NOMO-1 treated with DMSO at 0.1 percent for 48 hours (cell line): ENCODE data around the gene SH3TC1.
A peak's percentile ranks its signal among the peaks of the same experiment; 100 is the strongest.

ENCODE experiments used
- DNase-seq: peaks from one replicate; lab custom pipeline; 2025; ENCODE audit not compliant: unreplicated experiment; lab: John Stamatoyannopoulos, UW

SH3TC1 gene

DNA sequence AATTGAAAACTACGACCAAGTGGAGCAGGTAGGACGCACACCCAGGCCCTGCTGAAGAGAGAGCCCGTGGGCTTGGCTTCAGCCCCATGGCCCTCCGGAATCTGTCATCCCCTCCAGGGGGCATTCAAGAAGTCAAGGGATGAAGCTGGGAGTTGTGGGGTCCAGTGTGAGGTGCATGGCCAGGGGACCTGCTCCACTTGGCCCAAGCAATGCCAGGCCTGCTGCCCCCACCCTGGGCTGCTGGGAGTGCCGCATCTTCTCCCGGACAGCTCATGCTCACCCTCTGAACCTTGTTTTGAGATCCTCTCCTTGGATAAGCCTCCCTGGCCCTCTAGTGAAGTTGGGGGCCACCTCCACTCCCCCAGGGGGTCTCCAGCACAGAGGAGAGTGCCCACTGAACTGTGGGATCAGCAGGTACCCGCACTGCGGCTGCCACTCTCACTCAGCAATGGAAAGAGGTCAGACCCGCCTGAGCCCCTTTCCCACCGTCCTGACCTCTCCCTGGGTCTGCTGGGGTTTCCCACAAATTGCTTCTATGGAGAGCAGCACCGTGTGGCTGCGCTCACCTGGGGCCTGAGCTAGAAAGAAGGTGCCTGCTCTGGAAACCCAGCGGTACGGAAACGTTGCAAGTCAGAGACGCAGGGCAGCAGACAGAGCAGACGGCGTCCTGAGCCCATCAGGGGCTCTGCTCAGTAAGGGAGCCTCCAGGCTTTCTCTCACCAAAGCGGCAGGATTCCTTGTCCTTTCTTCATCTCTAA lies 35.5 kb upstream of the SH3TC1 start:
- no peak for DNase-seq

DNA sequence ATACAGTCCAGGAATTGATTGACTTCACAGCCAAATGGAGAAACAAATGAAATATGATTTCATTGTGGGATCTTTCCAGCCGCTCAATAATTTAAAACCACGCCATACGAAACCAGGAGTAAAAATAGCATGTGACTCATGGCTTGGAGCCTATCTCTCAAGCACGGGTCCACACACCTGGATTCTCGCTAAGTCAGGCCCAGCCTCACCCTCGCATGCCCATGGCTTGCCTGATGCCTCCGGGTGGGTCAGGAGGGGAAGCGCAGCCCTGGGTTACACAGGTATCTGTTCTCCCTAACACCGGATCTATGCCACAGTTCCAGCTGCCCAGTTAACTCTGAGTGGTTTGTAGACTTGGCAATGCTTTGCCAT lies 34.9 kb upstream of the SH3TC1 start:
- no peak for DNase-seq

DNA sequence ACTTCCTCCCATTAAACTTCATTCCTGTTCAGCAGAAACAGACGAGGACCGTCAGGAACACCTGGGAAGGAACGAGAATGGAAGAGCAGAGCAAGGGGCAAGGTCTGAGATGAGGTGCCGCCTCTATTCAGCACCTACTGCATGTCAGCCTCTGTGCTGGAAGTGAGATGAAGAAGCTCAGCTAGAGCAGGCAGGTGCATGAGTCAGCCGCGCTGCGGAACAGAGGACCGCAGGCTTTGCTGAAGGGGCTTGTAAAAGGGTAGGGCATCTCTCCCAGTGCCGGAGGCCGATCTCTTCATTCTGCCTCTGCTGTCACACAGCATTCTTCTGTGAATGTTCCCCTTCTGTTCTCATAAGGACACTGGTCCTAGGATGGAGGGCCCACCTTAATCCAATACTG lies 34.4 kb upstream of the SH3TC1 start:
- no peak for DNase-seq

DNA sequence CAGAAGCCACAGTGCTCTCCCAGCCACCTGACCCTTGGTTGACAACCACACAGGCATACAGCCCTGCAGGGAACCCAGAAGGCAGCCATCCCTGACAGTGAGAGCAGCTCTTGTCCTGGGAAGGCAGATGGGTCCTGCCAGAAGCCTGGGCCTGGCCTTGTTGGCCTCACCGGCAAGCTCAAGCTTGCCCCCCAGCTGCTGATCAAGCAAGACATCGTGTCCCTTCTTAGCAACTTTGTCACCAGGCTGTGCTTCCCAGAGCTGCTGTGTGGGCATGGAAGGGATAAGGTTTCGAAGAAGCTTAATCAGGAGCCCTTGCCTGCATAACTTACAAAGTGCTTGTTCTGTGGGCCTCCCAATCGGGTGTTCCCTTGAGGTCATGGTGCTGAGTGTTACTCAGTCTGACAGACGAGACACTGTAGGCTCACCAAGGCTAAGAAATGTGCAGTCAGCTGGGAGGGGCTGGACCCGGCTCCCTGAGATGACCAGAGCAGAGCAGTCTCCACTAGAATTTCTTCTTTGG lies 33.7 kb upstream of the SH3TC1 start:
- DNase-seq, result no peak

DNA sequence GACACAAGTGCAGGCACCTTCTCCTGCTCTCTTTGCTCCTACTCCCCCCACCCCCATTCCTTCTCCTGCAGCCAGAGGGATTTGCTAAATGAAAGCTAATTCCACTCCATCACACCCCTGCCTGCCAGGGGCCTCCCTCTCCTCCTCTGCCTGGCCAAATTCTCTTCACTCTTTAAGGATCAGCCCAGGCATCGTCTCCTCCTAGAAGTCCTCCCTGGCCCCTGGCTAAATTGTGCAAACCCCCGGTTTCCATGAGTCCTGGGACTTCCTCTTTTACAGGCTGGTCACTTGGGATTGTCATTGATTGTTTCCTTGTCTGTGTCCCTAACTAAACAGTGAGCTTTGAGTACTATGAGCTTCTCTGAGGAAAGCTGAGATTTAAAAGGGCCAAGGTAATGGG lies 31.8 kb upstream of the SH3TC1 start:
- DNase-seq, result peak; percentile 19

DNA sequence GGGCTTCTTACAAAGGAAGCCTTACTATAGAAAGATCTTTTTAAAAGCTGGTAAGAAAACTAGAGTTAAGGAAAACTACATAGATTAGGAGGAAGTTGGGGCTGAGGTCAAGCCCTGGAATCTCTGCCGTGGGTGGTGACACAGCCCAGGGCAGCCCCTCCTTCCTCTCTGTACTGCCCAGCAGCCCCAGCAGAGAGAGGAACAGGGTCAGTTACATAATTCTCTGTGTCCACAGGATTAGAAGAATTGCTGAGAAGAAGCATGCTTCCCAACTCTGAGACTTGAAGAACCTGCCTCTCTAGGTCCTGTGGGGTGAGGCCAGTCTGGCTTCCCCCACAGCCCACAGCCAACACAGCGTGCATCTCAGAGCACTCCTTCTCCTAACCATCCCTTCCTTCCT lies 31.3 kb upstream of the SH3TC1 start:
- DNase-seq, result peak; percentile 33

DNA sequence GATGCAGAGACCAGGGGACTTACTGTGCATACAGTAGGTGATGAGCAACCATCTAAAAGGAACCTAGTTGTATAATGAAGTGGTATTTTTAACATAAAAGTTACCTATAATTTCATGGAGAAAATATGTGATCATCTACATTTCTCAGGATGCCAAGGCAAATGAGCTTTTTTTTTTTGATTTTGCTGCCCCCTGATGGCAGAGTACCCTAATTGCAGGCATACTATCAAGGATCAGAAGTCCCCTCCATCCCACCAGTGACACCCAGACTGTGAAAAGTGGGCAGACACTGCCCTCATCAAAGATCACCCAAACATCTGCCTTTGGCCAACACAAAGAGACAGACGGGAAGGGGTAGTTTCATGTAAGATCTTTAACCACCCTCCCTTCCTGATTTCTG lies 30.9 kb upstream of the SH3TC1 start:
- no peak for DNase-seq

DNA sequence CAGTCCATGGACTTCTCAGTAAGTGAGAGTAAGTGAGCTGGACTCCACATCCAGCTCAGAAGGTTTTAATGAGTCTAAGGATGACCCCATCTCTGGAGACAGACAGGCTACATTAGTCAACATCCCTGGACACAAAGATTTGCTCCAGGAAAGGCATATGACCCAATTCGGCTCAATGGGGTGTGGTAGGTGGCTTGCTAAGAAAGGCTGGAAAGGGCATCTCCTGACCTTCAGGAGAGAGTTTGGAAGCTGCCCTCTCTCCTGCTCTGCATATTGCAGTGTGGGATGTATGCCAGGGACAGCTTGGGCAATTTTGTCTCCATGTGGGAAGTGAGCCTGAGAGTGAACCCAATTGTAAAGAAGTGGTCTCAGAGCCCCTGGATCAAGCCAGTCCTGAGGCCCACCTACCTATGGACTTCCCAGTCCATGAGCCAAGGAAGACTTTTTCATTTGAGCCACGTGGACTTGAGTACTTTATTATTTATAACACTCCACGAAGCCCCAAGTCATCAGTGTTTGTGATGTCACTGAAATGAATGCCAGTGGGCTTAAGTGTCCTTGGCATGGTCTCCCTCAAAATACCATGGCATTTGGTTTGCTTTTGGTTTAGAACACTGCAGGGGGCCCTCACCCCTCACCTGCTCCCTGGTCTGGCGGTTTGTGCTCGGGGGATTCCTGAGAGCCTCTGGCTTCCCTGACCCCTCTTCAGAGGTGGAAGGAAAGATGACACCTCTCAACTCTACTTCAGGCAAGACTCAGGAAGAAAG lies 30.1 kb upstream of the SH3TC1 start:
- DNase-seq, result no peak

DNA sequence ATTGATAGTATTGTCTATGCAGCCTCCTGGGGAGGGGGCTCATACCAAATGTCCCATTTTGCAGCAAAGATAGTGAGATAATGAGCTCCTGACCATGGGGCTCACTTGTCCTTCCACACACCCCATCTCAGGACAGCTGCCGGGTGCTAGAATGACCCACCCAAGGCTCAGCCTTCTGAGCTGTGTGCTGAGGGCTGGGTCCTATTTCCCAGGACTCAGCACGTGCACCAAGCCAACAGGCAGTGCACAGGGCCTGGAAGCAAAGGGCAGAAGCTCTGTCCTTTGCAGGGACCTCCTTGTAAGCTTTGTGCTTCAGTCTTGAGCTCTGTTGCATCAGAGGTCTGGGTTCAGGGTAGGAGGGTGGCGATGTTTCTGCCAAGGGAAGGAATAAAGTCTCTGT lies 29.3 kb upstream of the SH3TC1 start:
- DNase-seq, result no peak

DNA sequence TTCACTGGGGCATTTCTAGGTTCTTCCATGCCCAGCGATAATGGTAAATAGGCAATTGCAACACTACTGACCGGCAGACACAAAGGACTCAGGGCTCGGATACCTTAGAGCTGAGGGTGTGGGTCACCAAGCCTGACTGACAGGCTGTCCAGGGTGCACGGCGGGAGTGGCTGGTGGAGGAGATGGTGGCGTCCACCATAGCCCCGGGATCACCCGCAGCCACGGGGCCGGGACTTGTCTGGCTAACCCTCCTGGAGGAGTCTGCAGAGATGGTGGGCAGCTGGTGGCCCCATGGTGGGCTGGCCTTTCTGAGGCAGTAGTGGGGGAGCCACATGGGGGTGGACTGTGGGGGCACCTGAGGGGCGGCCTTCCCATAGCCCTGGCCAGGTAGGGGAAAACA lies 28.7 kb upstream of the SH3TC1 start:
- no peak for DNase-seq

DNA sequence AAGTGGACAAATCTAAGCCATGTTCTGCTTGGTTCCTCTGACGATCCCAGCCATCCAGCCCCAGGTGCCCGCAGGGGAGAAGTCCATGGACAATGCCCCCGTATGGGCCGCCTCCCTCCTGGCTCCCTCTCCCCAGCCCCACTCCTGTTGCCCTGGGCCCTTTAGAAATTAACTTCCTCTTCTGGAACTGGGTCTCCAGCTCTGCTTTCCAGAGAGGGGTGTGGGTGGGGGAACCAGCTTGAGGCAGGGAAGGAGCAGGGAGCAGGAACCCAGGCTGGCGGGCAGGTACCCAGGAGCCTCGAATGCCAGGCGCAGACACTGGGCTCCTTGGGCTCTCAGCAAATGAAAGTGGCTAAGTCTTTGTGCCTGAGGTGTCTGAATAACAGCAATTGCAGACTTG lies 27.8 kb upstream of the SH3TC1 start:
- DNase-seq, result no peak

DNA sequence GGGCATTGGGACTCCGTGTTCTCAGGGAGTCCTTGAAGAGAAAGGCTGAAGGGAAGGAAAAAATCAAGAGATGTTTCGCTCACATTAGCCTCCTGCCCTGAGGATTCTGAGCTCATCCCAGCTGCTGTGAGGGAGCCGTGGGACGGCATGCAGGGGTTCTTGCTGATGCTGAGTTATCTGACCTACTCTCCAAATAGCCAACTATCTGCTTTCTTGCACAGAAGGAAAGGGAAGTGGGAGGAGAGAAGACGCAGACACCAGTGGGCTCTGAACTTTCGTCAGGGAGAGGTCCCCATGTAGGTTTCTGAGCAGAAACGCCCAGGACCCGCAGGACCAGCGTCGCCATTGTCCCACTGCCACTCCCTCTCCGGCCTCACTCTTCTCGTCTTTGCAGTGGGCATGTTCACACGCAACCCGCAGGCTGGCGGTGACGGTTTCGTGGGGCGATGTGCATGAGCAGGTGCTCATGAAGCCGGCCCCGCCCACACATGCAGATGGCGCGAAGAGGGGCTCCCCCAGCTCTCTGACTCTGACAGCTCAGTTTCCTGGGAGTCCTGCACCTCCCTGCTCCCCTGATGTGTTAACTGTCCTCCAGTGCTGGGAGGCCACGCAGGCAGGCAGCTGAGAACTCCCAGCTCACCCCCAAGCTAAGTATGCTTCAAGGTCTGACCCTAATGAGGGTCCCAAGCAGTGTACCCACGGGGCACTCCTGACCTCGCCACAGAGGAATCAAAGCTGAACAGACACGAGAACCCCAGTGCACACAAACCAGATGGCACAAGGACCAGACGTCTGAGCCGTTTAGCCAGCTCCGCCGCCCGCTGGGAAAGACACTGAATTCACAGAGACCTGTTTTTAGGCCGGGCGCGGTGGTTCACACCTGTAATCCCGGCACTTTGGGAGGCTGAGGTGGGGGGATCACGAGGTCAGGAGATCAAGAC lies 26.8 kb upstream of the SH3TC1 start:
- no peak for DNase-seq

DNA sequence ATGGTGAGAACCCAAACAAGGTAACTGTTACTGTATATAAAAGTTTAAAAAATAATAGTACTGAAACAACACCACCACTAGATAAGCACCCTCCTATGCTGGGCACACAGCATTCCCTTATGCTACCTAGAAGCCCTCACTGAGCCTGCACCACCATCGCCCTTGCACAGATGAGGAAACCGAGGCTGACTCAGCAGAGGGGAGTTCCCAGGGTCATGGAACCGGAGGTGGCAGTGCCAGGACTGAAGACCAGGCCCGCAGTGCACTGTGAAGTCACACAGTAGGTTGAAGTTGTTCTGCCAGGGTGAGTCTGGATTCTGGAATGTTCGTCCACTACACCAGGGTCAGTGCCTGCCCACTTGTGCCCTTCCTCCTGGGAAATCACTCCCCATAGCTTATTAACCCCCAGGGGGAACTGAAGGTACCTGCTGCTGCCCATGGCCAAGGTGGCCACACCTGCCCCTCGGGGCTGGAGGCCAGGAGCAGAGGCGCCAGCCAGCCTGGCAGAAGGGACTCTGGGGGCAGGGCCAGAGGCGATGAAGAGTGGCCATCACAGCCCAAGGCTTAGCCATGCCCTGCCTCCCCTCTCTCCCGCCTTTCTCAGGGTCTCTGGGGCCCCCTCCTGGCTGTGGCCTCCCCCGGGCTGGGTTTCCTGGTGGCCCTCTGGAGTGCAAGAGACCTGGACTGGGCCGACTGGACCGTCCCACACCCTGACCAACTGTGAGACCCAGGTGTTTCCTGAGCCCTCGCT lies 25.4 kb upstream of the SH3TC1 start:
- DNase-seq, result no peak

DNA sequence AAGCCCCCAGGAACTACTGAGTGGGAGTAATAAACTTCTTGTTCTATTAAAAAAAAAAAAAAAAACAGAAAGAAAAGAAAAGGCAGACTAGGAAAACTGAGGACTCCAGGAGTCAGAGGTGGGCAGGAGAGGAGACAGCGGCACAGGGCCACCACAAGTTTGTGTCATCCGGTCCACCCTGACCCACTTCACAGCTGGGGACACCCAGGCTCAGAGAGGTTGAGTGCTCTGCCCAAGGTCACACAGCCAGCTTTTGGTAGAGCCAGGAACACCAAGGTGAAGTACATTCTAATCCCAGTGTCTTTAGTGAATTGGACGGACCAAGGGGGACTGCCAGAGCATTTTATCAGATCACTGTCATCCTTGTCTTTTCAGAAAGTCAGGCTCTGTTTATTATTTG lies 24.1 kb upstream of the SH3TC1 start:
- no peak for DNase-seq

DNA sequence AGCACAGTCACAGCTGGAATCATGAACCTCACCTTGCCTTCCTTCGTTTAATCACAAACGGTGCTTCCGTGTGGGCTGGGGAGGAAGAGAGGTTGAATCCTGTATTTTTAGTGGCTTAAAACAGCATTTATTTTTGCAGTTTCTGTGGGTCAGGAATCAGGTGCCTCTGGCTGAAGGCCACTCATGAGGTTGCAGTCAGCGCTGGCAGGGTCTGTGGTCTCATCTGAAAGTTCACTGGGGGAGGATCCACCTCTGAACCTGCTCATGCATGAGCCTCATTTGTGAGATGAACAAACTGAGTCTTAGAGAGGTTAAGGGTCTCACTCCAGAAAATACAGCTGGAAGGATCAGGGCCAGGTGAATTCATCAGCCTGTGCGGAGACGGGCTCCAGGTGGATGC lies 23.4 kb upstream of the SH3TC1 start:
- no peak for DNase-seq

DNA sequence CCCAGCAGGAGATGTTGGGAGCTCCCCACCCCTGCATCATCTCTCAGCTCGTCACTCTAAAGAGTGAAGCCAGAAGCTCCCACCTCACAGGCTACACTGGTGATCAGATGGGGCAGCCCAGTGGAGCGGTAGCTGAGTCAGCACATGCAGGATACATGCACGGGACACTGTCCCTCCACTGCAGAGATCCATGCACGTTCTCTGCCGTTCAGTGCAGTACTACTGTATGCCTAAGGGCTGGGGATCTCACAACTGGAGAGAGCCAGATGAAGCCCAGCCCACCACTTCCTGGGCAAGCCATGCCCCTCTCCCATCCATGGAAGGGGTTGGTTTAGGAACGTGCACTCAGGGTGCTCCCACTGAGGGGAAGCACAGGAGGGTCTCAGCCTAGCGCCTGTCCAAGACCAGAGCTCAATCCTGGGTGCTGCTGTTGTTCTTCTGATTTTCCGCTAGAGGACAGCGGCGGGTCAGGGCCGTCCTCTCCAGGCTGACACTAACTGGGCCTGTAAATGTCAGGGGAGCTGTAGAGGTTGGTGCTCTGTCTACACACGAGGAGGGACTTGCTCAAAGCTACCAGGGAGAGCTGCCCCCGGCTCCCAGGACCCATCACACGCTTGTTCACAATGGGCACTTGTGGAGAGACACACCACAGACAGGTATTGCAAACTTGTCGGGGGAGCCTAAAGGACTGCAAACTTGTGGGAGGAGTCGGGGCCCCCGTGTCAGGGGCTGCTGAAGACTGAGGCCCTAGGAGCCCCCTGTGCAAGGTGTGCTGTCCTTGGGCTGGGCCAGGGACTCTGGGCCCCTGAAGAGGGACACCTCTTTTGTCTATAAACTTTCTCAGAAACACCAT lies 22.3 kb upstream of the SH3TC1 start:
- peak; percentile 60 for DNase-seq

DNA sequence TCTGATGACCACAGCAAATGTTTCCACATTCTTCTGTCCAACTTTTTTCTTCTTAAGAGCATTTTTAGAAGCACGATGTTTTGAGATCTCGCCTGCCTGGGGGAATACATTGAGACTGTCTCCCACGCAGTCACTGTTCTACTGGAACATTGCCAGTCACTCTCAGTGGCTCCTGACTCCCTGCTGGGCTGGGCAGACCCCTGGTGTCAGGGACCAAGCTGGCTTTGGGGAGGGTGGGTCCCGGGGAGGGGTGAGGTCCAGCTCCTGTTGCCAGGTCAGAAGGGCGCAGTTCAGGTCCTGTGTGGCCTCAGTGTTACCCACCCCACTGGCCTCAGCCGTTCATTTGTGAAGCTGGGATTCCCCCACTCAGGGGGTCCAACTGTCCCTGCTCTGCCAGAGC lies 21.5 kb upstream of the SH3TC1 start:
- DNase-seq, result no peak

DNA sequence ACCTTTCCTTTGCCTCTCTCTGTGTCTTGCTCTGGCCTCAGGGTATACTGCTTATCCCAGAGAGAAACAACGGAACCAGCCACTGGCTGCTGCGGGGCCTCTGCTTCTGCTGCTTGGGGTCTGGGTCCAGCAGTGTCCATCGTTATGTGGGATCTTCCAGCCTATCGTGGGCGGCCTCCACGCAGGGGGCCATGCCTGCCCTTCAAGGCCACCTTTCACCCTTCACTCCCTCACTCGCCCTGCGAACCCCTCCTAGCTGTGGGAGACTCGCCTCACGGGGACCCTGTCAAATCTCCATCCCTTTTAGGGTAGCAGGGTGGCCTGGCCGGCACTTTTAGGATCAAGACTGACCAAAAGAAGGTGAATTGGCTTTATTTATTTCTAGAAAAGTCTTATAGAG lies 21.1 kb upstream of the SH3TC1 start:
- DNase-seq, result no peak

DNA sequence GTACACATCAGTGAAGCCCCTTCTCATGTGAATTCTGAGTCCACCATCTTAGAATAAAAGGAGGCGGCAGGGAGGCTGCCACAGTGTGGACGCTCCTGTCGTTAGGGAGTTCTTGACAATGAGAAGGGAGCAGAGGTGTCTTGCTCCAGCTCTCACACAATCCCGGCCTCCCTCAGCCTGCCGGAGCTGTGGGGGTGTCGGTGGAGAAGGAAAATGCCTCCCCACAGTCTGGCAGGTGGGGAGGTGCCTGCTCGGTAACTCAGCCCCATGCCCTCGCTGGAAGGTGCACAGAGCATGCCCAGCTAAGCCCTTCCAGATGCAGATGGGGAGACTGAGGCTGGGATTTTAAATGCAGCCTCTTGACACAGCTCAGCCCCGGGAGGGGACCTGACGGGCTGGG lies 20.0 kb upstream of the SH3TC1 start:
- no peak for DNase-seq

DNA sequence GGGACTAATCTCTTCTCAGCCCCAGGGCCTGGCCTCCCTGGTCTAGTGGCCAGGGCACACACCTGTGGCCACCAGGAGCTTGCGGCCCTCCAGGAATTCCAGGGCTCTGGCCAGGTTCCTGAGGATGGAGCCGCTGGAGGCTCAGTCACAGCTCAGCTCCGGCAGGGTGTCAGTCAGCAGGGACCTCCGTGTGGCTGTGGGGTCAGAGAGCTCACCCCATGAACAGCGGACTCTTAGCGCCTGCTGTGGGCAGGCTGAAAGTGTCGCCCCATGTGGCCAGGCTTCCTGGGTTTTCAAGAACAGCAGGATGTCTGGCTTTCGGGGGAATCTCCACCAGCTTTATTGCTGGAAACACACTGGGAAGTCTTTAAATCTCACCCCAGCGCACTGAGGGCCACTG lies 19.3 kb upstream of the SH3TC1 start:
- no peak for DNase-seq
